Peyer's patch (tissue), 4 donors: ENCODE measurements around the gene KIF18A.

Experiments used
- CTCF ChIP-seq, 6 experiments: fragments of 450-650 bp in 4 of 6; fragments of 200-600 bp in 2 of 6; sonication (generic) in 1 of 6; IDR thresholded peaks; one replicate each; pipeline ENCODE4 v1.5.1; 2017 to 2019; ENCODE audit warnings: antibody characterized with exemption in 6 of 6, mild to moderate bottlenecking in 3 of 6, moderate library complexity in 1 of 6
- POLR2A ChIP-seq, 2 donors: fragments of 450-650 bp; IDR thresholded peaks; one replicate each; pipeline ENCODE4 v1.5.1; 2017; ENCODE audit warnings: antibody characterized with exemption in 2 of 2, mild to moderate bottlenecking in 2 of 2, moderate library complexity in 2 of 2

DNA sequence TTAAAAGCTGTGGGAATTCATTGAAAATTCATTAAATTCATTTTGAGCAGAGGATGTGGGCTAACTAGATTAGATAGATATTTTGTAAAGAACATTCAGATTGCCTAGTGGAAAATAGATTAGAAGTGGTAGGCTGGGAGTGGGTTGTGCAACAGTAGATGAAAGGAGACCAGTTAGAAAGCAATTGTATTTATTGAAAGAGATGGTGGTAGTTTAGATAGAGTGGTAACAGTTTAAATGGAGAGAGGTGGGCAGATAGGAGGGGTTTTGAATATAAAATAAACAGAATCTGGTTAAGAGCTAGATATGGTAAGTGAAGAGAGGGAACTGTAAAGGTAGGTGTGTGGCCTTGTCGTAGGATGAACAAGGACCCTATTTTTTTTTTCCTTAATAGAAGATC lies 34.8 kb upstream of the KIF18A start:
- TF ChIP-seq CTCF (IDR thresholded peaks at IDR 0.05) (no peak), POLR2A (IDR thresholded peaks at IDR 0.05) (no peak)
